MCF 10A (cell line): ENCODE results near the gene UBXN10. TPM values are rescaled to one million over a fixed set of nuclear protein-coding genes. Genes with fewer than 3 reads are reported as not detected.

Experiments
- BruUV-seq: library from RNA; stranded (reverse); fragments of 400-500 nt; replicated peaks from 2 replicates; lab custom pipeline; 2021; lab: Mats Ljungman, UMichigan
- CTCF ChIA-PET: fragments of 300-600 bp; sonication (Branson Sonifier 250); formaldehyde crosslinking; extraction: SDS; loops from one replicate; lab custom pipeline; 2021; ENCODE audit warnings: antibody characterized with exemption, inconsistent platforms; lab: Yijun Ruan, JAX
- POLR2A ChIA-PET: fragments of 300-600, 350-650 bp; sonication (Branson Sonifier 250); formaldehyde crosslinking; extraction: SDS; loops from one replicate; lab custom pipeline; 2020; ENCODE audit warnings: antibody characterized with exemption, inconsistent platforms; lab: Yijun Ruan, JAX
- DNase-seq: peaks from one replicate; pipeline ENCODE4 v3.0.0-alpha.2; 2018; ENCODE audit not compliant: unreplicated experiment
- H3K27ac Mint-ChIP-seq: one replicate; pipeline ENCODE4 v1.8.0; 2022; ENCODE audit warnings: mild to moderate bottlenecking, low read depth, mixed read lengths; ENCODE audit not compliant: unreplicated experiment
- H3K27me3 Mint-ChIP-seq: one replicate; pipeline ENCODE4 v1.8.0; 2022; ENCODE audit warnings: mixed read lengths; ENCODE audit not compliant: insufficient read depth, unreplicated experiment
- H3K36me3 Mint-ChIP-seq: one replicate; pipeline ENCODE4 v1.8.0; 2022; ENCODE audit warnings: mild to moderate bottlenecking, moderate library complexity, mixed read lengths; ENCODE audit not compliant: insufficient read depth, unreplicated experiment
- H3K4me1 Mint-ChIP-seq: one replicate; pipeline ENCODE4 v1.8.0; 2022; ENCODE audit warnings: mixed read lengths; ENCODE audit not compliant: insufficient read depth, unreplicated experiment
- H3K4me3 Mint-ChIP-seq: one replicate; pipeline ENCODE4 v1.8.0; 2022; ENCODE audit warnings: mild to moderate bottlenecking, moderate library complexity, mixed read lengths; ENCODE audit not compliant: unreplicated experiment
- H3K9me3 Mint-ChIP-seq: one replicate; pipeline ENCODE4 v1.8.0; 2022; ENCODE audit warnings: mixed read lengths; ENCODE audit not compliant: unreplicated experiment
- CTCF ChIP-seq: fragments of 200-600 bp; IDR thresholded peaks from one replicate; pipeline ENCODE4 v1.8.0; 2022; ENCODE audit warnings: antibody characterized with exemption, mild to moderate bottlenecking; ENCODE audit not compliant: unreplicated experiment
- intact Hi-C: fragments of 100-400 bp; cut with micrococcal nuclease; formaldehyde crosslinking; loops from 2 replicates; pipeline ENCODE4 v1.14.1; 2022
- total RNA-seq: library from RNA; stranded (reverse); gene quantifications from 2 replicates; pipeline ENCODE4 v1.2.3, GENCODE V29; 2022

The UBXN10 gene
- total RNA-seq, 1 experiment from 2014 or later = not detected

DNA sequence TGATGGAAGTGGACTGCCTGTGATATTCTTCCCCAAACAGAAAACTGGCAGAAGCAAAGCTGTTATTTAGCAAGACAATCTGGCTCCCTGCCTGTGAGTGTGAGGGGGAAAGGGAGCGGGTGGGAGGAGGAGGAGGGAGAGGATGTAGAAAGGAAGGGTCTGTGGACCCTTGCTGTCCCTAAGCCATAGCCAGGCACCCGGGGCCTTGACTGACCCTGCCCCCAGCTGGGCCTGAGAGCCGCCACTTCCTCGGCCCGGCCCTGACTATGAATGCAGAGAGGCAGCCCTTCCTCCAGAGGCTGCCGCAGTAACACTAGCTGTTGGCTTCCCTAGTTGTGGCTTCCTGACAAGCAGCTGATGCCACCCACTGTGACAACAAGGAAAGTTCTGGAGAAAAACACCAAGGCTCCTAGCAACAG is 32.9 kb upstream of the UBXN10 start:
- Mint-ChIP-seq H3K4me1 (peaks cover 6% of the 10 kb centered on the region), H3K4me3 (no peak overlapping the region), H3K9me3 (peaks cover 8% of the 10 kb centered on the region), H3K36me3 (no peaks in the 10 kb centered on the region), H3K27me3 (no peaks in the 10 kb centered on the region), H3K27ac (no peak overlapping the region)
- no peak for TF ChIP-seq CTCF
- DNase-seq = no peak
- ChIA-PET CTCF (interaction anchor here (0.6 to 5.8 kb wide), 20 partner anchors 9 to 740 kb away, joined by 3 to 76 read pairs (median 5); no protein-coding TSS in a partner anchor), POLR2A (no interaction called here)
- BruUV-seq = no TSS peak
- intact Hi-C loops = loop anchor here (1.0 to 5.0 kb wide), 4 partner anchors 52 to 391 kb away; no protein-coding TSS in a partner anchor

- intact Hi-C loops = loop anchor here (5.0 kb wide), 1 partner anchor 392 kb away; no protein-coding TSS in a partner anchor
These were observed 31.5 kb upstream of the UBXN10 start for GRCh38 chr1:20154301-20154831.

GRCh38 chr1:20158358-20159070 is 27.4 kb upstream of the UBXN10 start:
- no peak for TF ChIP-seq CTCF
- no peak for DNase-seq
- ChIA-PET CTCF (interaction anchor here (0.6 to 1.0 kb wide), 2 partner anchors 33 to 183 kb away, joined by 3 read pairs; no protein-coding TSS in a partner anchor), POLR2A (no interaction called here)
- H3K4me1 Mint-ChIP-seq = no peaks in the 10 kb centered on the region
- no peak overlapping the region for H3K4me3 Mint-ChIP-seq
- H3K27me3 Mint-ChIP-seq = no peaks in the 10 kb centered on the region
- BruUV-seq = no TSS peak
- peaks cover 34% of the 10 kb centered on the region for H3K9me3 Mint-ChIP-seq
- no peak overlapping the region for H3K27ac Mint-ChIP-seq
- intact Hi-C loops = no loop called here
- H3K36me3 Mint-ChIP-seq = no peaks in the 10 kb centered on the region

More at GRCh38 chr1:20154301-20154831, 31.5 kb upstream of the UBXN10 start:
- TF ChIP-seq CTCF = no peak
- H3K9me3 Mint-ChIP-seq = peaks cover 15% of the 10 kb centered on the region
- H3K27me3 Mint-ChIP-seq = no peaks in the 10 kb centered on the region
- H3K4me1 Mint-ChIP-seq = peaks cover 6% of the 10 kb centered on the region
- POLR2A ChIA-PET = no interaction called here
- BruUV-seq = no TSS peak
- CTCF ChIA-PET = interaction anchor here (0.6 to 5.3 kb wide), 3 partner anchors 8 to 250 kb away, joined by 4 to 76 read pairs (median 47); no protein-coding TSS in a partner anchor
- no peak for DNase-seq
- no peak overlapping the region for H3K4me3 Mint-ChIP-seq
- H3K36me3 Mint-ChIP-seq = no peaks in the 10 kb centered on the region
- no peak overlapping the region for H3K27ac Mint-ChIP-seq

DNA sequence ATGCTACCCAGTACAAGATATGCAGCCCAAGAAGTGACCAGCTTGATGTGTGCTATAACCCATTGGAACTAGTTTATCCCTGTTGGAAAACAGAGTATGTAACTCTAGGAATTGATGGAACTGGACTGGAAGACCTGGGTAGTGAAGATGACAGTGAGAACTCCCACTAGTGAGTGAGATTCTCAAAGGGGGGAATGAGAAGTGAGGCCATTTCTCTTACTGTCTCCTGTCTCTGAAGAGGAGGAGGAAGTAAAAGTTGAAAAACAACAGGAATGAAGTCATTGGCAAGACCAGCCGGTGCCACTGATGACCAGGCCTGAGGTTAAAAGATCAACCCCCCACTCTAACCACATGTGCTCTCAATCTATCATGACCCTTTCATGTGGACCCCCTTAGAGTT is 25.9 kb upstream of the UBXN10 start:
- ChIA-PET POLR2A (no interaction called here), CTCF (interaction anchor here (0.9 to 5.7 kb wide), 3 partner anchors 8 to 241 kb away, joined by 3 to 47 read pairs (median 4); no protein-coding TSS in a partner anchor)
- H3K27ac Mint-ChIP-seq = no peak overlapping the region
- intact Hi-C loops = loop anchor here (10.0 kb wide), 1 partner anchor 335 kb away; no protein-coding TSS in a partner anchor
- H3K4me3 Mint-ChIP-seq = no peak overlapping the region
- H3K36me3 Mint-ChIP-seq = no peaks in the 10 kb centered on the region
- DNase-seq = no peak
- peaks cover 36% of the 10 kb centered on the region for H3K9me3 Mint-ChIP-seq
- no peak for TF ChIP-seq CTCF
- H3K4me1 Mint-ChIP-seq = no peaks in the 10 kb centered on the region
- H3K27me3 Mint-ChIP-seq = no peaks in the 10 kb centered on the region
- no TSS peak for BruUV-seq
